ENCODE results near the gene OR5F1.

Gene OR5F1

GRCh38 chr11:55994525-55994924, at the start of gene OR5F1:
OR5F1 (minus strand) TSS chr11:55994625; CDS start chr11:55994625, 0 bp downstream.
- DNase-seq: no peak

- DNase-seq: no peak
Observed at GRCh38 chr11:56027354-56027753, 32.9 kb upstream of the OR5F1 start, which contains the start of gene OR5AS1. OR5AS1 (plus strand) TSS chr11:56027654; CDS start chr11:56030419, 2,765 bp downstream.

- no peak for DNase-seq
Observed at GRCh38 chr11:56013805-56014204, 19.4 kb upstream of the OR5F1 start.

- DNase-seq: no peak
Observed at GRCh38 chr11:56010716-56011115, 16.3 kb upstream of the OR5F1 start.

GRCh38 chr11:55970935-55971334, 23.5 kb downstream of the OR5F1 start:
- DNase-seq: no peak

GRCh38 chr11:55969845-55970244, 24.6 kb downstream of the OR5F1 start, which contains the start of gene OR10AG1:
OR10AG1 (minus strand) TSS chr11:55969945; CDS start chr11:55969907, 38 bp downstream.
- DNase-seq: no peak

GRCh38 chr11:55967914-55968313, 26.5 kb downstream of the OR5F1 start:
- no peak for DNase-seq

- DNase-seq: no peak
Observed at GRCh38 chr11:55966391-55966790, 28.0 kb downstream of the OR5F1 start.

GRCh38 chr11:55956521-55956920, 37.9 kb downstream of the OR5F1 start:
- no peak for DNase-seq

GRCh38 chr11:55949330-55949729, 45.1 kb downstream of the OR5F1 start:
- DNase-seq: no peak

Measured in NCI-H2107 (cell line).